Glutamatergic neuron (in vitro differentiated cells): Measurements from ENCODE around the gene RPS19. TPM values are rescaled to one million over a fixed set of nuclear protein-coding genes. Genes with fewer than 3 reads are reported as not detected.
A peak's percentile ranks its signal among the peaks of the same experiment; 100 is the strongest.

Experiments used
- DNase-seq: peaks from one replicate; pipeline ENCODE4 v3.0.0; 2022
- H3K27ac Mint-ChIP-seq: one replicate; pipeline ENCODE4 v1.8.0; 2020; ENCODE audit warnings: mild to moderate bottlenecking, mixed read lengths, inconsistent platforms; ENCODE audit not compliant: unreplicated experiment
- H3K27me3 Mint-ChIP-seq: one replicate; pipeline ENCODE4 v1.8.0; 2020; ENCODE audit warnings: mild to moderate bottlenecking, moderate library complexity, mixed read lengths, inconsistent platforms; ENCODE audit not compliant: unreplicated experiment
- H3K36me3 Mint-ChIP-seq: one replicate; pipeline ENCODE4 v1.8.0; 2020; ENCODE audit warnings: mild to moderate bottlenecking, mixed read lengths, inconsistent platforms; ENCODE audit not compliant: unreplicated experiment
- H3K4me1 Mint-ChIP-seq: one replicate; pipeline ENCODE4 v1.8.0; 2020; ENCODE audit warnings: mild to moderate bottlenecking, low read depth, mixed read lengths, inconsistent platforms; ENCODE audit not compliant: unreplicated experiment
- H3K4me3 Mint-ChIP-seq: one replicate; pipeline ENCODE4 v1.8.0; 2020; ENCODE audit warnings: mild to moderate bottlenecking, mixed read lengths, inconsistent platforms; ENCODE audit not compliant: unreplicated experiment
- H3K9me3 Mint-ChIP-seq: one replicate; pipeline ENCODE4 v1.8.0; 2020; ENCODE audit warnings: mild to moderate bottlenecking, moderate library complexity, mixed read lengths, inconsistent platforms; ENCODE audit not compliant: unreplicated experiment
- CTCF ChIP-seq: fragments of 200-600 bp; sonication (generic); IDR thresholded peaks from one replicate; pipeline ENCODE4 v1.5.0; 2021; ENCODE audit not compliant: partially characterized antibody, unreplicated experiment
- total RNA-seq: library from RNA; stranded (reverse); fragmentation: NEBNext Ultra II Directional; extraction: Animal tissue kit (Norgen Biotek cat#: 25700); gene quantifications from one replicate; pipeline ENCODE4 v1.2.1, GENCODE V29; 2021; ENCODE audit not compliant: unreplicated experiment

Gene RPS19
- total RNA-seq, 1 donor from 2014 or later = 1,637 TPM

- H3K27ac Mint-ChIP-seq = peak overlapping the region; percentile 33
Observed at GRCh38 chr19:41862445-41862986, 2.5 kb downstream of the RPS19 start.

GRCh38 chr19:41863209-41863931, 3.3 kb downstream of the RPS19 start:
- peak overlapping the region; percentile 49 for H3K4me3 Mint-ChIP-seq
- H3K4me1 Mint-ChIP-seq = peaks cover 24% of the 10 kb centered on the region
- DNase-seq = no peak
- H3K36me3 Mint-ChIP-seq = no peaks in the 10 kb centered on the region
- peaks cover 22% of the 10 kb centered on the region for H3K27me3 Mint-ChIP-seq
- H3K27ac Mint-ChIP-seq = peak overlapping the region; percentile 76
- TF ChIP-seq CTCF = no peak
- H3K9me3 Mint-ChIP-seq = peaks cover 20% of the 10 kb centered on the region

More at GRCh38 chr19:41862445-41862986, 2.5 kb downstream of the RPS19 start:
- Mint-ChIP-seq H3K4me3 (peak overlapping the region; percentile 61), H3K36me3 (no peaks in the 10 kb centered on the region), H3K4me1 (peaks cover 18% of the 10 kb centered on the region), H3K27me3 (peaks cover 22% of the 10 kb centered on the region), H3K9me3 (peaks cover 20% of the 10 kb centered on the region)
- no peak for TF ChIP-seq CTCF
- DNase-seq = no peak

GRCh38 chr19:41864374-41864773, 4.3 kb downstream of the RPS19 start:
- no peaks in the 10 kb centered on the region for H3K36me3 Mint-ChIP-seq
- peaks cover 25% of the 10 kb centered on the region for H3K4me1 Mint-ChIP-seq

GRCh38 chr19:41866284-41866683, 6.2 kb downstream of the RPS19 start:
- peaks cover 13% of the 10 kb centered on the region for H3K27me3 Mint-ChIP-seq
- H3K4me3 Mint-ChIP-seq = no peak overlapping the region
- no peaks in the 10 kb centered on the region for H3K36me3 Mint-ChIP-seq
- no peak for DNase-seq
- no peak overlapping the region for H3K27ac Mint-ChIP-seq
- TF ChIP-seq CTCF = no peak
- H3K9me3 Mint-ChIP-seq = peaks cover 6% of the 10 kb centered on the region
- H3K4me1 Mint-ChIP-seq = peaks cover 20% of the 10 kb centered on the region

More at GRCh38 chr19:41864374-41864773, 4.3 kb downstream of the RPS19 start:
- H3K27me3 Mint-ChIP-seq = peaks cover 19% of the 10 kb centered on the region
- peak overlapping the region; percentile 78 for H3K27ac Mint-ChIP-seq
- TF ChIP-seq CTCF = no peak
- no peak overlapping the region for H3K4me3 Mint-ChIP-seq
- no peak for DNase-seq
- peaks cover 18% of the 10 kb centered on the region for H3K9me3 Mint-ChIP-seq
